Cardiac septum (tissue), 1 donor: ENCODE results near the gene GPBP1L1. TPM values are rescaled to one million over a fixed set of nuclear protein-coding genes. Genes with fewer than 3 reads are reported as not detected.
A peak's percentile ranks its signal among the peaks of the same experiment; 100 is the strongest.
"Not testable (repeated sequence)": the region's sequence is repeated elsewhere in the genome, so short reads cannot be mapped to it uniquely, and the experiment has no call there.

Experiments
- DNase-seq: peaks from one replicate; pipeline ENCODE4 v3.0.0-alpha.2; 2020; ENCODE audit warnings: low spot score
- intact Hi-C: fragments of 100-400 bp; cut with DNase I; formaldehyde crosslinking; loops from one replicate; pipeline ENCODE4 v1.14.0; 2022
- long read RNA-seq: library from polyadenylated mRNA; unstranded; transcript quantifications from one replicate; pipeline ENCODE4 v2.0.0, GENCODE V29; 2021
- total RNA-seq: library from RNA; stranded (reverse); fragmentation: NEBNext Ultra II Directional; extraction: Animal tissue kit (Norgen Biotek cat#: 25700); gene quantifications from one replicate; pipeline ENCODE4 v1.2.1, GENCODE V29; 2021
- donor health status: DM: no; HTN: no; CAD: no.

Gene GPBP1L1, protein sequence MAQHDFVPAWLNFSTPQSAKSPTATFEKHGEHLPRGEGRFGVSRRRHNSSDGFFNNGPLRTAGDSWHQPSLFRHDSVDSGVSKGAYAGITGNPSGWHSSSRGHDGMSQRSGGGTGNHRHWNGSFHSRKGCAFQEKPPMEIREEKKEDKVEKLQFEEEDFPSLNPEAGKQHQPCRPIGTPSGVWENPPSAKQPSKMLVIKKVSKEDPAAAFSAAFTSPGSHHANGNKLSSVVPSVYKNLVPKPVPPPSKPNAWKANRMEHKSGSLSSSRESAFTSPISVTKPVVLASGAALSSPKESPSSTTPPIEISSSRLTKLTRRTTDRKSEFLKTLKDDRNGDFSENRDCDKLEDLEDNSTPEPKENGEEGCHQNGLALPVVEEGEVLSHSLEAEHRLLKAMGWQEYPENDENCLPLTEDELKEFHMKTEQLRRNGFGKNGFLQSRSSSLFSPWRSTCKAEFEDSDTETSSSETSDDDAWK
- total RNA-seq, result 80.6 TPM
- long read RNA-seq, transcript GPBP1L1-202 (13 exons, 3,736 nt), result major isoform, 15 of 70 reads
- long read RNA-seq, transcript GPBP1L1-201 (12 exons, 3,599 nt), result minor isoform, 5 of 70 reads
- long read RNA-seq, partial matches to known transcripts, result 20 of 70 reads
- long read RNA-seq, other reads (novel, unspliced or antisense), result 26 of 70 reads

GRCh38 chr1:45686288-45687013, at the start of gene GPBP1L1:
Gene GPBP1L1 (minus strand): TSS chr1:45686533. CDS start chr1:45659087, 27,446 bp downstream.
- intact Hi-C loops, result loop anchor here (2.0 to 10.0 kb wide), 3 partner anchors 102 to 498 kb away; partner anchors contain the start of genes MAST2 and NASP

DNA sequence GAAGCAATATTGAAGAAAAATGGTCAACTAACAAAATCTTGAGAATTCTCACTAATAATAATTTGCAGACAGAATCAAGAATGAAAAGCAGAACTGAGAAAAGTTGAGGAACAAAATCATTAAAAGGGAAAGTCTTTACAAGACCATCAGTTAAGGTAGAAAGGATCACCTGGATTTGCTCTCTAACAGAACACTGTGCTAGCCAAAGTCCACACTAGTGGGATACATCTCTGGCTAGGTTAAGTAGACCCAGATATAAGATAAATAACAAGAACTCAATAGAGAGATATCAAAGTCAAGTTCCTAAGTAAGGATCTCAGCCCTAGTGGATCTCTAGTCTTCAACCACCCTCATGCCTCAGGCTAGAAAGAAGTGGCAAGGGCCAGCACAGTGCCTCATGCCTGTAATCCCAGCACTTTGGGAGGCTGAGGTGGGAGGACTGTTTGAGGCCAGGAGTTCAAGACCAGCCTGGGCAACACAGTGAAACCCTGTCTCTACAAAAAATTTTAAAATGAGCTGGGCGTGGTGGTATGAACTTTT, 44.5 kb upstream of the GPBP1L1 start:
- intact Hi-C loops, result no loop called here
- no peak for DNase-seq

More at GRCh38 chr1:45686288-45687013, at the start of gene GPBP1L1:
- peak; percentile 99 for DNase-seq

DNA sequence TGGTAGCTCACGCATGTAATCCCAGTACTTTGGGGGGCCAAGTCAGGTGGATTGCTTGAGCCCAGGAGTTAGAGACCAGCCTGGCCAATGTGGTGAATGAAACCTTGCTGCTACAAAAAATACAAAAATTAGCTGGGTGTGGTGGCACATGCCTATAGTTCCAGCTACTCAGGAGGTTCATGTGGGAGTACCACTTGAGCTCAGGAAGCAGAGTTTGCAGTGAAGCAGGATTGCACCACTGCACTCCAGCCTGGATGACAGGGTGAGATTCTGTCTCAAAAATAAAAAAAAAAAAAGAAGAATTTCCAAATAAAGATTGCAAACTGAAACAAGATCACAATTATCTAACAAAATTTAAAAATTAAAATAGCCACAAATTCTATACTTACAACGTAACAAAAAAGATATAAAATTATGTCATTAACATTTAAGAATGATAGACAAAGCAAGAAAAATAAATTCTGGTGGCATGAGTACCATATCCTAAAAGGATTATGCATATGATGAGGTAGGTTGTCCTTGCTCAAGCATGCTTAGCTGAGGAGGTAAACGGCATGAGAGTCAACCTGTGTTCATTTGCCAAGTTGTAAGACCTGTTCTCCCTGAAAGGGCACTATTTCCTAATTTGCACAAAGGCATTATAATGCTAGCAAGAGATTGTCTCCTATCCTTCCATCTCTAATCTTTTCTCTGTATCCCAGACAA, 43.9 kb upstream of the GPBP1L1 start:
- intact Hi-C loops, result no loop called here

GRCh38 chr1:45726007-45726406, 39.7 kb upstream of the GPBP1L1 start:
- intact Hi-C loops, DNase-seq: not testable (repeated sequence)

More for the DNA sequence above, 43.9 kb upstream of the GPBP1L1 start:
- no peak for DNase-seq

GRCh38 chr1:45723248-45723930, 37.1 kb upstream of the GPBP1L1 start:
- no peak for DNase-seq
- intact Hi-C loops, result no loop called here

DNA sequence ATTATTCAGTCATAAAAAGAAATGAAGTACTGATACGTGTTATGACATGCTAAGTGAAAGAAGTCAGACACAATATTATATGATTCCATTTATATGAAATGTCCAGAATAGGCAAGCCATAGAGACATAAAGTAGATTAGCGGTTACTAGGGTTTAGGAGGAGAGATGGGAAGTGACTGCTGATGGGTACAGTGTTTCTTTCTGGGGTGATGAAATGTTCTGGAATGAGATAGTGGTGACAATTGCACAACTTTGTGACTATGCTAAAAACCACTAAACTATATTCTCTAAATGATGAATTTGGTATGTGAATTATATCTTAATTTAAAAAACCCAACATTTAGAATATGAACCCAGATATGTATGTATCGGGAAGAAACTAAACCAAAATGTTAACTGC, 36.5 kb upstream of the GPBP1L1 start:
- no peak for DNase-seq
- intact Hi-C loops, result no loop called here

GRCh38 chr1:45721207-45721606, 34.9 kb upstream of the GPBP1L1 start:
- DNase-seq, result no peak
- intact Hi-C loops, result no loop called here

DNA sequence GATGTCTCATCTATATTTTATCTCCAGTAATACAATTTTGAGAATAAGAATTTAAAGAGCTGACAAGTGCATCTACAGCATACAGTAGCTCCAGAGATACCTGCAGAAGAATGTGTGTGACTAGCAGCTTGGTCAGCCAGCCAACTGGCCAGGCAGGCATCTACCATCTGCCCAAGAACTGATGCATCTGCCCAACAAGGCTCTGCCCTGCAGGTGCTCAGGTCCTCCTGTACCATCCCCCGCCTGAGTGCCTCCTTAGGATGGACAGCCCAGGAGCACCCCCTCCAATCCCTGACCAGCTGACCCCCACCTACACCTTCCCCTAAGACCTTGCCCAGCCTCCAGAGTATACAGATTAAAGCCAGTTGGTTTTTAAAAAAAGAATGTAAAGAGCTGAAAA, 32.0 kb upstream of the GPBP1L1 start:
- DNase-seq, result no peak
- intact Hi-C loops, result no loop called here

DNA sequence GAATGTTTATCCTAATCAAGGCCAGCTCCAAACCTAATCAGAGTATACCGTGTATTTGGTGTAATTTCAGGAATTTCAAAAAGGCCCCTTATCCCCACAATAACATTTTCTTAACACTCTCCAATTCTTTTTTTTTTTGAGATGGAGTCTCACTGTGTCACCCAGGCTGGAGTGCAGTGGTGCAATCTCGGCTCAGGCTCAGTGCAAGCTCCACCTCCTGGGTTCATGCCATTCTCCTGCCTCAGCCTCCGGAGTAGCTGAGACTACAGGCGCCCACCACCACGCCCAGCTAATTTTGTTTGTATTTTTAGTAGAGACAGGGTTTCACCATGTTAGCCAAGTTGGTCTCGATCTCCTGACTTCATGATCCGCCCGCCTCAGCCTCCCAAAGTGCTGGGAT, 31.1 kb upstream of the GPBP1L1 start:
- intact Hi-C loops, DNase-seq: not testable (repeated sequence)

DNA sequence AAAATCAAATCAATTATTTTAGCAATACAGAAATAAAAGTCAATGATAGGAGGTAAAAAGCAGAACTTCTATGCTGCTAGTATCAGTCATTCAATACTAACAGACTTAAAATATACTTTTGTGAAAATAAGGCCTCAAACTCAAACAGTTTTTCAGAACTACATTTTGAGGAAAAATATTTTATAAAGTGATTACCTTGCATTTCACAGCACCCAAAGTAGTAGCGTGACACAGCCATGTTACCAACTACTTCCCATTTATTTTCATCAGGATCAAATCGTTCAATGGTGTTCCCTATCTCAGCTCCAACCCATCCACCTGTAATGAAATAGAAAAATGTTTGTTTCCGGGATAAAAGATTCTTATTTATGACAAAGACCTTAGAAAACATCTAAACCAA, 30.4 kb upstream of the GPBP1L1 start:
- intact Hi-C loops, result no loop called here
- DNase-seq, result no peak

DNA sequence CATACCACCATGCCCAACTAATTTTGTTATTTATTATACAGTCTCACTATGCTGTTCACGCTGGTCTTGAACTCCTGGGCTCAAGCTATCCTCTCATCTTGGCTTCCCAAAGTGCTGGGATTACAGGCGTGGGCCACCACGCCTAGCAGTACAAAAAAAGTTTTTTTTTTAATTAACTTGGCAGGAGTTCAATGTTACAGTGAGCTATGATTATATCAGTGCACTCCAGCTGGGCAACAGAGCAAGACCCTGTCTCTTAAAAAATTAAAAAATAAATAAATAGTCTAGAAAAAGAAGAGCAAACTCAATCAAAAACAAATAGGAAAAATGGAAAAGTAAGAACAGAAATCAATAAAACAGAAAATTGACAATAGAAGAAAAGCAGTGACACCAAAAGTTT, 27.4 kb upstream of the GPBP1L1 start:
- no peak for DNase-seq

GRCh38 chr1:45704637-45705036, 18.3 kb upstream of the GPBP1L1 start:
- DNase-seq, result no peak
- intact Hi-C loops, result no loop called here

More for the DNA sequence above, 27.4 kb upstream of the GPBP1L1 start:
- intact Hi-C loops, result no loop called here

DNA sequence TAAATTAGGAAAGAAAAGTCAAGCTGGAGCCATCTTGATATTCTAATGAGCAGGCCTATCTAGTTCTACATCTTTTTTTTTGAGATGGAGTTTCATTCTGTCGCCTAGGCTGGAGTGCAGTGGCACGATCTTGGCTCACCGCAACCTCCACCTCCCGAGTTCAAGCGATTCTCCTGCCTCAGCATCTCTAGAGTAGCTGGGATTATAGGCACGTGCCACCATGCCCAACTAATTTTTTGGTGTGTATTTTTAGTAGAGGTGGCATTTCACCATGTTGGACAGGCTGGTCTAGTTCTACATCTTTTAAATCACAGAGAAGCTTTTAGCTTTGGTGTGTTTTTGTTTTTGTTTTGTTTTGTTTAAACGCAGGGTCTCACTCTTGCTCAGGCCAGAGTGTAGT, 8.5 kb upstream of the GPBP1L1 start:
- no peak for DNase-seq
- intact Hi-C loops, result no loop called here

DNA sequence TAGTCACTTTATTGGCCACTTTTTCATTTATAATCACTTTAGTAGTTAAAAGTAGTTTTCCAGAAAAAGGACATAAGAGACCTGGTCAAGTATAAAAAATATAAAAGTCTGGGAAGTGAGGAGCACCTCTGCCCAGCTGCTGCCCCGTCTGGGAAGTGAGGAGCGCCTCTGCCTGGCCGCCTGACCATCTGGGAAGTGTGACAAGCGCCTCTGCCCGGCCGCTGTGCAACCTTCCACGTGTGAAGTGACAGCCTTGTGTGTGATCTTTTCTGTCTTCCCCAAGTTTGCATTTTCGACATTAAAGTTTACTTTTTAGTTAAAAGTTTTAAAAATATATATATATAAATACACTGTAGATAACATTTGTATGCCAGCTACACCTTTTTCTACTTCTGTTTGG, 7.5 kb upstream of the GPBP1L1 start:
- intact Hi-C loops, DNase-seq: not testable (repeated sequence)

DNA sequence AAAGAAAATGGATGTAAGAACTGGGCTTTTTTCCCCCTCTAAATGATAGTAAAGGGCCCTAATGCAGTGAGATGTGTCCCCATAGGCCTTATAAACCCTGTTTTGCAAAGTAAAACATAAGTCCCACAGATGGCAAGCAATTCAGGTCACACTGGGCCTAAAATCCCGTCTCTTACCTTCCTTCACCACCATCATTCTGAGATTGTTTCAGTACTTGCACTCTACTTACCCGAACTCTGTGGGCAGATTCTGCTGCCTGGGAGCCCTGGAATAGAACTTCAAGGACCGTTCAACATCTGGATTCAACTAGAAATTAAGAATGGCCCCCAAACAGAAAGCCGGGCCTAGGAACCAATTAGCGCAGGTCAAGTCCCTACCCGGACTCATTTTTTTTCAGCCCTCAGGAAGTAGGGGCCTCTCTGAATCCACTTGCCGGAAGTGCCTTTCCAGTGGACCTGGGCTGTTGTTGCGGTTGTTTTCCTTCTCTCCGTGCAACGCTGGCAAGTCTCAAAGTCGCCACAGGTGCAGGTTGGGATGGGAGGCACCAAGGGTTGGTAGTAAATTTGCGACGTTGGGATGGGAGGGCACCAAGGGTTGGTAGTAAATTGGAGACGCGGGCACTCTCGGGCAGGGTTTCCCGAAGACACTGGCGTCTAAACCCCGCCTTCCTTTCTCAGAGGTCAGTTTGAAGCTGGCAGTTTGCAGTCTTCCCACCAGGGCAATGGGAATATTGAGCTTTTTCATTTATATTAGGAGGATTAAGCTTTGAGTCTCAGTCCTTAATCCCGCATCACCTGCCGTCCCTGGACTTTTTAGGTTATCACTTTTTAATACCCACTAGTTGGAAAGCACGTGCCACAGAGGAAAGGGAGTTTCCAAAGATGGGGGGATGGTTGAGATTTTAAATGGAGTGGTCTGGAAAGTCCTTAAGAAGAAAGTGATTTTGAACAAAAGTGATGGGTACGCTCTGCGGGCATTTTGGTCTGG, 1.7 kb upstream of the GPBP1L1 start, which contains the start of gene TMEM69:
TSS of gene TMEM69 (plus strand) at position 428 of the 987 bp plus-strand sequence. CDS start 2,888 bp downstream, outside the sequence.
- intact Hi-C loops, result loop anchor here (1.0 to 10.0 kb wide), 4 partner anchors 62 to 497 kb away; partner anchors contain the start of genes IPP, MAST2 and NASP
- DNase-seq, result peak; percentile 80

- intact Hi-C loops, result loop anchor here (2.0 to 10.0 kb wide), 3 partner anchors 102 to 498 kb away; partner anchors contain the start of genes MAST2 and NASP
- DNase-seq, result peak; percentile 98
Measured at GRCh38 chr1:45687014-45687753, 851 bp upstream of the GPBP1L1 start.

GRCh38 chr1:45686015-45686287, 382 bp downstream of the GPBP1L1 start:
- intact Hi-C loops, result loop anchor here (2.0 to 10.0 kb wide), 3 partner anchors 101 to 499 kb away; partner anchors contain the start of genes MAST2 and NASP

More at GRCh38 chr1:45686015-45686287, 382 bp downstream of the GPBP1L1 start:
- DNase-seq, result peak; percentile 84
